ENCODE data around the gene OR13J1.

Gene OR13J1

GRCh38 chr9:35834260-35835215 lies 35.7 kb downstream of the OR13J1 start:
- no peak for DNase-seq

GRCh38 chr9:35832814-35833213 lies 37.4 kb downstream of the OR13J1 start:
- DNase-seq, result no peak

GRCh38 chr9:35831040-35831439 lies 39.2 kb downstream of the OR13J1 start:
- no peak for DNase-seq

GRCh38 chr9:35829764-35830096 lies 40.5 kb downstream of the OR13J1 start:
- peak; percentile 7 for DNase-seq

GRCh38 chr9:35829084-35829763 lies 41.0 kb downstream of the OR13J1 start, which contains the start of gene TMEM8B:
Gene TMEM8B, plus strand, starts transcription at chr9:35829228. Its CDS starts 220 bp downstream, at chr9:35829448.
- DNase-seq, result peak; percentile 92

DNA sequence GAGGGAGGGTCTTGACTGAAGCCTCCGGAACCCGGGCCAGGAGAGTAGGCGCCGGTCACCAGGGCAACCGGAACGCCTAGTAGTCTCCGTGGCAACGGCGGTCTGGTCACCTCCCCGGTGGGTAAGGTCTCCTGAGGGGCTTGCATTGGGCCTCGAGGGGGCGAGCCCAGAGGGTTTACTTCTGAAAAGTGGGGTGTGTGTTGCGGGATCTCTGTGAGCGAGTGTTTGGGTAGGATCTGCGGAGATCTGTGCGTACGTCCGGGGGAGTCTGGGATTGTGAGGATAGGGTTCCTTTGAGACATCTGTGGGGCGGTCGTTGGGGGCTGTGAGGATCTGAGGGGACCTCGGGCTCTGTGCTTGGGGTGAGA lies 41.5 kb downstream of the OR13J1 start, which contains the start of gene FAM221B:
Gene FAM221B (minus strand): TSS at position 17 of the 368 bp plus-strand sequence. CDS start 2,571 bp downstream, outside the sequence.
- DNase-seq, result no peak

- peak; percentile 67 for DNase-seq
These were observed 42.7 kb downstream of the OR13J1 start for GRCh38 chr9:35827486-35827885.

- peak; percentile 69 for DNase-seq
These were observed 44.0 kb downstream of the OR13J1 start for GRCh38 chr9:35826071-35826701.

- DNase-seq, result no peak
These were observed 47.3 kb downstream of the OR13J1 start for GRCh38 chr9:35822926-35823325.

DNA sequence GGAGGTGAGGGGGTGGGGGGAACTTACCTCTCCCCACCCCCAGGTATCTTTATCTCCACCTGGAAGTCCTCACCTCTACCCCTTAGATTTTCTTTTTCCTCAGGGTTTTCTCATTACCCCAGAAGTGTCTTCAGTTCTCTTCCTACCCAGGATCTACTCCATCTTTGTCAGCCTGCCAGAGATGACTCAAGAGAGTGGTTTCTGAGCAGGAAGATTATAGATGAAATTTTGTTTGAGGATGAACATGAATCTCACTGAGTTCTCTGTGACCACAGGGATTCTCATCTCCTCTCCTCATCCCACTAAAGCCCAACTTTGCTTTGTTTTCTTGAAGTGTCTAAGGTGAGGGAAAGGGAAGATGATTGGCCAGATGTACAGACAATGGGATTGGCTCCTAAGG lies 50.1 kb downstream of the OR13J1 start:
- peak; percentile 72 for DNase-seq

Data from fibroblast of skin of back (primary cell).